IMR-90 (cell line): ENCODE results near the gene HDAC2.
"Not testable (repeated sequence)": the region's sequence is repeated elsewhere in the genome, so short reads cannot be mapped to it uniquely, and the experiment has no call there.

Source experiments
- BHLHE40 ChIP-seq: fragments of 150-350 bp; IDR thresholded peaks from 2 replicates; pipeline ENCODE4 v1.6.1; 2016; ENCODE audit warnings: mild to moderate bottlenecking, low read depth, low read length
- CEBPB ChIP-seq: IDR thresholded peaks from 2 replicates; pipeline ENCODE4 v1.6.1; 2012; ENCODE audit warnings: low read depth, low read length, improper control_type of control experiment
- MAZ ChIP-seq: IDR thresholded peaks from 2 replicates; pipeline ENCODE4 v1.6.1; 2012; ENCODE audit warnings: low read depth, mild to moderate bottlenecking, low read length, improper control_type of control experiment, moderate library complexity, borderline replicate concordance
- MXI1 ChIP-seq: IDR thresholded peaks from 2 replicates; pipeline ENCODE4 v1.6.1; 2012; ENCODE audit warnings: low read depth, mild to moderate bottlenecking, low read length, moderate library complexity, borderline replicate concordance
- NFE2L2 ChIP-seq: fragments of 150-350 bp; IDR thresholded peaks from 2 replicates; pipeline ENCODE4 v1.6.1; 2016; ENCODE audit warnings: low read depth, mild to moderate bottlenecking, low read length
- POLR2A ChIP-seq: IDR thresholded peaks from 2 replicates; pipeline ENCODE4 v1.6.1; 2012; ENCODE audit warnings: mild to moderate bottlenecking, low read depth, low read length
- RAD21 ChIP-seq: IDR thresholded peaks from 2 replicates; pipeline ENCODE4 v1.6.1; 2012; ENCODE audit warnings: low read length, improper control_type of control experiment
- RCOR1 ChIP-seq: IDR thresholded peaks from 2 replicates; pipeline ENCODE4 v1.6.1; 2012; ENCODE audit warnings: mild to moderate bottlenecking, low read length, improper control_type of control experiment; ENCODE audit not compliant: insufficient replicate concordance
- RFX5 ChIP-seq: IDR thresholded peaks from 2 replicates; pipeline ENCODE4 v1.8.0; 2012; ENCODE audit warnings: low read depth, mild to moderate bottlenecking, low read length, moderate library complexity
- USF2 ChIP-seq: fragments of 150-350 bp; IDR thresholded peaks from 2 replicates; pipeline ENCODE4 v1.6.1; 2017; ENCODE audit warnings: mild to moderate bottlenecking, antibody characterized with exemption, low read length, low read depth
- TF ChIP-seq, protein P1 (sequence below): conservative IDR thresholded peaks from 2 replicates; pipeline ENCODE4 v1.5.1; 2012; ENCODE audit warnings: mild to moderate bottlenecking, low read depth, low read length, improper control_type of control experiment

GRCh38 chr6:114017146-114017545 is 46.2 kb upstream of the HDAC2 start:
- not testable (repeated sequence) for TF ChIP-seq POLR2A, BHLHE40, RCOR1, RFX5, MXI1, CEBPB, MAZ, RAD21, NFE2L2, USF2
- TF ChIP-seq, protein P1, sequence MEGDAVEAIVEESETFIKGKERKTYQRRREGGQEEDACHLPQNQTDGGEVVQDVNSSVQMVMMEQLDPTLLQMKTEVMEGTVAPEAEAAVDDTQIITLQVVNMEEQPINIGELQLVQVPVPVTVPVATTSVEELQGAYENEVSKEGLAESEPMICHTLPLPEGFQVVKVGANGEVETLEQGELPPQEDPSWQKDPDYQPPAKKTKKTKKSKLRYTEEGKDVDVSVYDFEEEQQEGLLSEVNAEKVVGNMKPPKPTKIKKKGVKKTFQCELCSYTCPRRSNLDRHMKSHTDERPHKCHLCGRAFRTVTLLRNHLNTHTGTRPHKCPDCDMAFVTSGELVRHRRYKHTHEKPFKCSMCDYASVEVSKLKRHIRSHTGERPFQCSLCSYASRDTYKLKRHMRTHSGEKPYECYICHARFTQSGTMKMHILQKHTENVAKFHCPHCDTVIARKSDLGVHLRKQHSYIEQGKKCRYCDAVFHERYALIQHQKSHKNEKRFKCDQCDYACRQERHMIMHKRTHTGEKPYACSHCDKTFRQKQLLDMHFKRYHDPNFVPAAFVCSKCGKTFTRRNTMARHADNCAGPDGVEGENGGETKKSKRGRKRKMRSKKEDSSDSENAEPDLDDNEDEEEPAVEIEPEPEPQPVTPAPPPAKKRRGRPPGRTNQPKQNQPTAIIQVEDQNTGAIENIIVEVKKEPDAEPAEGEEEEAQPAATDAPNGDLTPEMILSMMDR, result not testable (repeated sequence)
